ENCODE measurements around the gene RFTN1.

- TF ChIP-seq CTCF (conservative IDR thresholded peaks at IDR 0.05; ENCODE audit: low read length) (no peak), EZH2phosphoT487 (IDR thresholded peaks at IDR 0.05; ENCODE audit: borderline replicate concordance) (no peak)
Measured at GRCh38 chr3:16273867-16274266, 239.6 kb downstream of the RFTN1 start.

Measured in Loucy (cell line).